B cell (primary cell): Measurements from ENCODE around the gene ASCL2. TPM values are rescaled to one million over a fixed set of nuclear protein-coding genes. Genes with fewer than 3 reads are reported as not detected.
A peak's percentile ranks its signal among the peaks of the same experiment; 100 is the strongest.

Experiments used
- ATAC-seq: fragments of 200-7000 bp; cut with Tn5 transposase; one replicate; pipeline ENCODE4 v1.10.0; 2021; ENCODE audit warnings: low read depth, mild to moderate bottlenecking, moderate number of reproducible peaks, moderate library complexity
- CTCF ChIA-PET: fragments of 350-600 bp; sonication (Branson Sonifier 250); formaldehyde crosslinking; loops from one replicate; lab custom pipeline; 2021; ENCODE audit warnings: antibody characterized with exemption, inconsistent platforms; lab: Charles Lee
- POLR2A ChIA-PET: fragments of 350-600 bp; sonication (Branson Sonifier 250); formaldehyde crosslinking; loops from one replicate; lab custom pipeline; 2021; ENCODE audit warnings: antibody characterized with exemption; lab: Charles Lee
- DNase-seq: peaks from one replicate; pipeline ENCODE4 v3.0.0; 2013
- H2AFZ ChIP-seq: 2 replicates; pipeline ENCODE4 v1.6.1; 2012; ENCODE audit warnings: mild to moderate bottlenecking, low read depth, low read length; ENCODE audit not compliant: insufficient read depth, poor library complexity, severe bottlenecking
- H3K27ac ChIP-seq, 2 donors: 1 replicate in 1 of 2; 2 replicates in 1 of 2; pipeline ENCODE4 v1.5.1; 2012 to 2013; ENCODE audit warnings: low read length in 2 of 2, mild to moderate bottlenecking in 2 of 2, moderate library complexity in 1 of 2
- H3K27me3 ChIP-seq, 4 experiments: fragments of 200-600 bp in 1 of 4; sonication (generic) in 1 of 4; replicated peaks in 1 of 4; 1 replicate in 2 of 4; 2 replicates in 2 of 4; pipeline versions ENCODE4 v1.6.1 to v1.7.0; 2013 to 2016; ENCODE audit warnings: low read length in 3 of 4, mild to moderate bottlenecking in 2 of 4, mixed read lengths in 1 of 4, moderate library complexity in 1 of 4; ENCODE audit not compliant: insufficient read depth in 4 of 4, control insufficient read depth in 3 of 4; ENCODE audit errors: control extremely low read depth in 1 of 4
- H3K36me3 ChIP-seq, 2 experiments: replicated peaks in 1 of 2; 1 replicate in 1 of 2; 2 replicates in 1 of 2; pipeline versions ENCODE4 v1.6.1 to v1.7.1; 2013; ENCODE audit warnings: low read length in 1 of 2; ENCODE audit not compliant: insufficient read depth in 2 of 2, control insufficient read depth in 1 of 2; ENCODE audit errors: control extremely low read depth in 1 of 2, extremely low read depth in 1 of 2
- H3K4me1 ChIP-seq, 2 donors: fragments of 200-600 bp in 1 of 2; sonication (generic) in 1 of 2; 1 replicate in 1 of 2; 2 replicates in 1 of 2; pipeline versions ENCODE4 v1.5.1 to v1.6.1; 2013 to 2017; ENCODE audit warnings: low read length in 2 of 2; ENCODE audit not compliant: control insufficient read depth in 2 of 2, insufficient read depth in 2 of 2
- H3K4me2 ChIP-seq: replicated peaks from 2 replicates; pipeline ENCODE3; 2012; ENCODE audit warnings: mild to moderate bottlenecking, low read depth, low read length; ENCODE audit not compliant: poor library complexity, severe bottlenecking
- H3K4me3 ChIP-seq, 5 experiments: fragments of 200-600 bp in 1 of 5; sonication (generic) in 1 of 5; 1 replicate in 3 of 5; 2 replicates in 2 of 5; pipeline versions ENCODE4 v1.5.1 to v1.7.0; 2011 to 2016; ENCODE audit warnings: low read length in 4 of 5, mild to moderate bottlenecking in 4 of 5, low read depth in 2 of 5, control low read depth in 1 of 5, moderate library complexity in 1 of 5; ENCODE audit not compliant: insufficient read depth in 1 of 5; ENCODE audit errors: control extremely low read depth in 1 of 5, extremely low read depth in 1 of 5
- H3K79me2 ChIP-seq: fragments of 200-600 bp; sonication (generic); one replicate; pipeline ENCODE4 v1.6.0; 2016; ENCODE audit warnings: low read length; ENCODE audit not compliant: control insufficient read depth, insufficient read depth
- H3K9ac ChIP-seq: fragments of 200-600 bp; sonication (generic); 2 replicates; pipeline ENCODE4 v1.6.1; 2017; ENCODE audit warnings: mild to moderate bottlenecking, low read length, moderate library complexity
- H3K9me3 ChIP-seq, 3 donors: one replicate each; pipeline versions ENCODE4 v1.6.1 to v1.7.1; 2013; ENCODE audit warnings: low read length in 2 of 3; ENCODE audit not compliant: control insufficient read depth in 2 of 3, insufficient read depth in 1 of 3; ENCODE audit errors: control extremely low read depth in 1 of 3
- H4K20me1 ChIP-seq: 2 replicates; pipeline ENCODE4 v1.6.0; 2012; ENCODE audit warnings: mild to moderate bottlenecking, low read length; ENCODE audit not compliant: insufficient read depth, control insufficient read depth, poor library complexity, severe bottlenecking
- H3K27ac Mint-ChIP-seq: one replicate; pipeline ENCODE4 v1.8.0; 2021; ENCODE audit warnings: mixed read lengths
- H3K27me3 Mint-ChIP-seq: one replicate; pipeline ENCODE4 v1.8.0; 2021; ENCODE audit warnings: mixed read lengths
- H3K4me1 Mint-ChIP-seq: one replicate; pipeline ENCODE4 v1.8.0; 2021; ENCODE audit warnings: mixed read lengths
- H3K4me3 Mint-ChIP-seq: one replicate; pipeline ENCODE4 v1.8.0; 2021; ENCODE audit warnings: mixed read lengths
- H3K9me3 Mint-ChIP-seq: one replicate; pipeline ENCODE4 v1.8.0; 2022; ENCODE audit warnings: mixed read lengths; ENCODE audit not compliant: insufficient read depth
- EZH2 ChIP-seq: IDR thresholded peaks from 2 replicates; pipeline ENCODE4 v1.6.1; 2012; ENCODE audit warnings: borderline replicate concordance, low read depth, mild to moderate bottlenecking, moderate library complexity, low read length; ENCODE audit not compliant: insufficient read depth, poor library complexity, severe bottlenecking
- WGBS: methylation state at CpG from one replicate; pipeline ENCODE4 v1.1.5; 2013; ENCODE audit warnings: missing lambda C conversion rate; ENCODE audit not compliant: insufficient coverage; 5-methylcytosine and 5-hydroxymethylcytosine counted together
- intact Hi-C: fragments of 100-400 bp; cut with micrococcal nuclease; formaldehyde crosslinking; loops from one replicate; pipeline ENCODE4 v1.10.0; 2022
- polyA plus RNA-seq: library from polyadenylated mRNA; depleted of rRNA; stranded (reverse); fragments of >200 nt; gene quantifications from 2 replicates; pipeline ENCODE4 v1.2.3, GENCODE V29; 2012
- total RNA-seq, 2 donors: library from RNA; stranded (reverse); fragments of 120-200 nt in 1 of 2; gene quantifications; 1 replicate in 1 of 2; 2 replicates in 1 of 2; pipeline versions ENCODE4 v1.2.3 to v1.2.4, GENCODE V29; 2013 to 2022
- TF ChIP-seq, protein P1 (sequence below): fragments of 200-600 bp; IDR thresholded peaks from one replicate; pipeline ENCODE4 v1.8.0; 2022; ENCODE audit warnings: antibody characterized with exemption, mild to moderate bottlenecking

ASCL2 gene
- total and polyA plus RNA-seq, 2 donors (not counting 1 experiment from before 2014, with no cell fraction given): 2.1 to 2.2 TPM

DNA sequence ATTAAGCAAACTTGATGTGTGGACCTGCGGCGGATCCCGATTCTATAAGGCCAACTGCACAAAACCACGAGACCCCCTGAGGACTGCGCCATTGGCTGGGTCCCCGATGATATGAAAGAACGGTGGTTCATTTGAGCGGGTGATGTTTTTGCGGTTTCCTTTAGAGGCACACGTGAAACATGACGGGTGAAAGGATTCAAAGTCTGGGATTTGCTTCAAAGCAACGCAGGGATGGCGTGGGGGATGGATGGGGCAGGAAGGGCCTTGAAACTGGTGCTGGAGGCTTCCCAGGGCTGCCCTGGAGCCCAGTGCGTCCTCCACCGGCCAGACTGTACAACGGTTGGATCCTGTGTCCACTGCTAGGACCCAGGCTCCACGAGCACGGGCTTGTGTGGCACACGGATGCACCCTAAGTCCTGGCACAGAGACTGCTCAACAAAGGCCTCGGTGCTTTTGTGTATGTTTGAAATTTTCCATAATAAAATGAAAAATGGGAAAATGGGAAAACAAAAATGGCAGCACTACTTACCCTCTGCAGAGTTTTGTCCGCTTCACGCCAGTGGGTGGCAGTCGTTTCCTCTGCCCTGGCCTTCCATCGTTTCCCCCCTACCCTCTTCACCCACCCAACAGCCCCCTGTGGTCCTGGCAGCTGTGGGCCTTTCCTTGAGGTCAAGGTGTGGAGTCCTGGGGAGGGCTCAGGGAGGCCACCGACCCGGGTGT, 3.6 kb downstream of the ASCL2 start:
- ATAC-seq: no peak
- no peaks in the 10 kb centered on the region for H4K20me1 ChIP-seq
- Mint-ChIP-seq H3K27ac (peak overlapping the region; percentile 75), H3K27me3 (peaks cover 2% of the 10 kb centered on the region), H3K4me1 (peaks cover 42% of the 10 kb centered on the region), H3K9me3 (no peaks in the 10 kb centered on the region), H3K4me3 (peak overlapping the region; percentile 71)
- H3K4me3 ChIP-seq: peak overlapping the region in 1 of 5 experiments; percentile 41
- H3K27me3 ChIP-seq: peaks cover 0 to 19% (median 7%) of the 10 kb centered on the region in 4 experiments
- H3K9ac ChIP-seq: no peak overlapping the region
- peaks cover 38 to 48% of the 10 kb centered on the region in 2 donors for H3K4me1 ChIP-seq
- no peaks in the 10 kb centered on the region for H3K79me2 ChIP-seq
- intact Hi-C loops: no loop called here
- WGBS: 72% methylated on average over 21 of the region's 26 CpGs
- CTCF ChIA-PET: interaction anchor here (1.0 to 1.2 kb wide), 2 partner anchors 71 to 153 kb away, joined by 3 to 4 read pairs; no protein-coding TSS in a partner anchor
- peaks cover 0 to 24% (median 0%) of the 10 kb centered on the region in 3 donors for H3K9me3 ChIP-seq
- H3K36me3 ChIP-seq: no peaks in the 10 kb centered on the region
- H3K27ac ChIP-seq: no peak overlapping the region
- POLR2A ChIA-PET: no interaction called here
- peak overlapping the region; percentile 76 for H3K4me2 ChIP-seq
- no peak for DNase-seq
- H2AFZ ChIP-seq: no peak overlapping the region
- TF ChIP-seq EZH2: no peak
- TF ChIP-seq, protein P1, sequence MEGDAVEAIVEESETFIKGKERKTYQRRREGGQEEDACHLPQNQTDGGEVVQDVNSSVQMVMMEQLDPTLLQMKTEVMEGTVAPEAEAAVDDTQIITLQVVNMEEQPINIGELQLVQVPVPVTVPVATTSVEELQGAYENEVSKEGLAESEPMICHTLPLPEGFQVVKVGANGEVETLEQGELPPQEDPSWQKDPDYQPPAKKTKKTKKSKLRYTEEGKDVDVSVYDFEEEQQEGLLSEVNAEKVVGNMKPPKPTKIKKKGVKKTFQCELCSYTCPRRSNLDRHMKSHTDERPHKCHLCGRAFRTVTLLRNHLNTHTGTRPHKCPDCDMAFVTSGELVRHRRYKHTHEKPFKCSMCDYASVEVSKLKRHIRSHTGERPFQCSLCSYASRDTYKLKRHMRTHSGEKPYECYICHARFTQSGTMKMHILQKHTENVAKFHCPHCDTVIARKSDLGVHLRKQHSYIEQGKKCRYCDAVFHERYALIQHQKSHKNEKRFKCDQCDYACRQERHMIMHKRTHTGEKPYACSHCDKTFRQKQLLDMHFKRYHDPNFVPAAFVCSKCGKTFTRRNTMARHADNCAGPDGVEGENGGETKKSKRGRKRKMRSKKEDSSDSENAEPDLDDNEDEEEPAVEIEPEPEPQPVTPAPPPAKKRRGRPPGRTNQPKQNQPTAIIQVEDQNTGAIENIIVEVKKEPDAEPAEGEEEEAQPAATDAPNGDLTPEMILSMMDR: no peak
